H1 (cell line): Measurements from ENCODE around the gene RNF145. TPM values are rescaled to one million over a fixed set of nuclear protein-coding genes. Genes with fewer than 3 reads are reported as not detected.

Source experiments
- CTCF ChIA-PET: fragments of 300-600 bp; sonication (Branson Sonifier 250); formaldehyde crosslinking; loops from one replicate; lab custom pipeline; 2021; ENCODE audit not compliant: partially characterized antibody; lab: Charles Lee
- POLR2A ChIA-PET: fragments of 300-600 bp; sonication (Branson Sonifier 250); formaldehyde crosslinking; loops from one replicate; lab custom pipeline; 2021; ENCODE audit warnings: inconsistent platforms; ENCODE audit not compliant: partially characterized antibody; lab: Charles Lee
- DNase-seq, 2 experiments: peaks; one replicate each; pipeline versions ENCODE4 v3.0.0 to v3.0.0-alpha.2; 2010 to 2022; ENCODE audit warnings: low spot score in 2 of 2, low read depth in 1 of 2, mixed read lengths in 1 of 2
- FAIRE-seq: peaks from 2 replicates; lab custom pipeline; 2011; peaks lifted over from hg19 to GRCh38; lab: Jason Lieb, UNC
- H2AFZ ChIP-seq: 2 replicates; pipeline ENCODE4 v1.8.1; 2012; ENCODE audit warnings: low read length, inconsistent platforms
- H2AK5ac ChIP-seq: 2 replicates; pipeline ENCODE4 v1.6.1; 2013; ENCODE audit warnings: low read depth, low read length
- H2BK120ac ChIP-seq: replicated peaks from 2 replicates; pipeline ENCODE3; 2013; ENCODE audit warnings: low read depth, low read length, inconsistent platforms
- H2BK12ac ChIP-seq: 2 replicates; pipeline ENCODE4 v1.6.1; 2013; ENCODE audit warnings: low read depth, low read length
- H2BK15ac ChIP-seq: 2 replicates; pipeline ENCODE4 v1.6.1; 2013; ENCODE audit warnings: low read length
- H2BK20ac ChIP-seq: 2 replicates; pipeline ENCODE4 v1.6.1; 2013; ENCODE audit warnings: low read length
- H2BK5ac ChIP-seq: 2 replicates; pipeline ENCODE4 v1.6.1; 2013; ENCODE audit warnings: low read depth, low read length
- H3K14ac ChIP-seq: 2 replicates; pipeline ENCODE4 v1.6.1; 2013; ENCODE audit warnings: inconsistent platforms; ENCODE audit not compliant: insufficient read length
- H3K18ac ChIP-seq: 2 replicates; pipeline ENCODE4 v1.6.1; 2013; ENCODE audit warnings: low read length; ENCODE audit errors: extremely low read depth
- H3K23ac ChIP-seq: 2 replicates; pipeline ENCODE4 v1.6.1; 2013; ENCODE audit warnings: inconsistent platforms; ENCODE audit not compliant: insufficient read length
- H3K23me2 ChIP-seq: 2 replicates; pipeline ENCODE4 v1.6.1; 2013; ENCODE audit warnings: low read depth, low read length
- H3K27ac ChIP-seq: 2 replicates; pipeline ENCODE4 v1.6.1; 2011; ENCODE audit warnings: low read depth, low read length, inconsistent platforms
- H3K27me3 ChIP-seq, 4 experiments: replicated peaks in 1 of 4; 1 replicate in 1 of 4; 2 replicates in 3 of 4; pipeline versions ENCODE4 v1.6.1 to v1.8.1; 2011 to 2013; ENCODE audit warnings: low read length in 3 of 4, mild to moderate bottlenecking in 3 of 4, inconsistent platforms in 2 of 4, mixed read lengths in 2 of 4, moderate library complexity in 1 of 4; ENCODE audit not compliant: control insufficient read depth in 3 of 4, insufficient read depth in 3 of 4; ENCODE audit errors: extremely low read depth in 1 of 4
- H3K36me3 ChIP-seq, 4 experiments: 2 replicates each; pipeline versions ENCODE4 v1.6.1 to v1.8.1; 2011 to 2013; ENCODE audit warnings: mild to moderate bottlenecking in 4 of 4, low read length in 3 of 4, moderate library complexity in 2 of 4, control low read depth in 1 of 4, inconsistent platforms in 1 of 4; ENCODE audit not compliant: insufficient read depth in 4 of 4, control insufficient read depth in 2 of 4
- H3K4ac ChIP-seq: replicated peaks from 2 replicates; pipeline ENCODE3; 2013; ENCODE audit warnings: low read length, low read depth, mixed read lengths, inconsistent platforms; ENCODE audit not compliant: insufficient read length
- H3K4me1 ChIP-seq, 4 experiments: replicated peaks in 1 of 4; 1 replicate in 1 of 4; 2 replicates in 3 of 4; pipeline versions ENCODE4 v1.6.1 to v1.8.1; 2011 to 2013; ENCODE audit warnings: low read length in 3 of 4, inconsistent platforms in 2 of 4, mixed read lengths in 1 of 4; ENCODE audit not compliant: insufficient read depth in 4 of 4, control insufficient read depth in 3 of 4
- H3K4me2 ChIP-seq, 2 experiments: 2 replicates each; pipeline versions ENCODE4 v1.6.1 to v1.8.1; 2011 to 2013; ENCODE audit warnings: low read depth in 2 of 2, low read length in 2 of 2, control low read depth in 1 of 2, inconsistent platforms in 1 of 2, mild to moderate bottlenecking in 1 of 2; ENCODE audit not compliant: insufficient read depth in 1 of 2
- H3K4me3 ChIP-seq, 4 experiments: fragments of 200-600, 300-600 bp in 1 of 4; sonication (generic), shearing (Covaris generic), sonication (Bioruptor Twin) in 1 of 4; 2 replicates each; pipeline versions ENCODE4 v1.5.1 to v1.8.1; 2011 to 2016; ENCODE audit warnings: low read length in 4 of 4, low read depth in 3 of 4, control low read depth in 2 of 4, inconsistent platforms in 2 of 4, mild to moderate bottlenecking in 2 of 4, mixed read lengths in 1 of 4, moderate library complexity in 1 of 4; ENCODE audit not compliant: insufficient read depth in 2 of 4; ENCODE audit errors: extremely low read depth in 1 of 4
- H3K56ac ChIP-seq: replicated peaks from 2 replicates; pipeline ENCODE3; 2013; ENCODE audit warnings: low read depth, mild to moderate bottlenecking, mixed read lengths, low read length, inconsistent platforms; ENCODE audit not compliant: insufficient read length
- H3K79me1 ChIP-seq: 2 replicates; pipeline ENCODE4 v1.6.1; 2013; ENCODE audit warnings: low read depth, low read length, control low read depth
- H3K79me2 ChIP-seq, 2 experiments: 2 replicates each; pipeline versions ENCODE4 v1.6.1 to v1.8.1; 2012 to 2013; ENCODE audit warnings: low read length in 2 of 2, mild to moderate bottlenecking in 2 of 2, inconsistent platforms in 1 of 2; ENCODE audit not compliant: insufficient read depth in 2 of 2, control insufficient read depth in 1 of 2
- H3K9ac ChIP-seq, 4 experiments: replicated peaks in 1 of 4; 1 replicate in 1 of 4; 2 replicates in 3 of 4; pipeline versions ENCODE4 v1.6.1 to v1.8.1; 2011 to 2013; ENCODE audit warnings: low read depth in 3 of 4, low read length in 3 of 4, control low read depth in 2 of 4, mild to moderate bottlenecking in 2 of 4, moderate library complexity in 2 of 4, inconsistent platforms in 1 of 4; ENCODE audit errors: extremely low read depth in 1 of 4
- H3K9me3 ChIP-seq, 2 experiments: 2 replicates each; pipeline versions ENCODE4 v1.6.1 to v1.8.1; 2012 to 2013; ENCODE audit warnings: mild to moderate bottlenecking in 2 of 2, moderate library complexity in 2 of 2, control low read depth in 1 of 2, inconsistent platforms in 1 of 2, low read depth in 1 of 2, low read length in 1 of 2, mixed read lengths in 1 of 2; ENCODE audit not compliant: insufficient read depth in 2 of 2
- H4K20me1 ChIP-seq, 2 experiments: replicated peaks in 1 of 2; 2 replicates each; pipeline versions ENCODE3 to v1.8.1; 2011 to 2013; ENCODE audit warnings: inconsistent platforms in 2 of 2, low read length in 2 of 2, mild to moderate bottlenecking in 1 of 2; ENCODE audit not compliant: insufficient read depth in 2 of 2, control insufficient read depth in 1 of 2
- H4K5ac ChIP-seq: 2 replicates; pipeline ENCODE4 v1.6.1; 2013; ENCODE audit warnings: low read length, low read depth, mixed read lengths, inconsistent platforms; ENCODE audit not compliant: insufficient read length
- H4K8ac ChIP-seq: 2 replicates; pipeline ENCODE4 v1.8.0; 2013; ENCODE audit warnings: mild to moderate bottlenecking, moderate library complexity, low read length, inconsistent platforms; ENCODE audit not compliant: insufficient read depth; ENCODE audit errors: extremely low read depth
- H4K91ac ChIP-seq: replicated peaks from 2 replicates; pipeline ENCODE3; 2013; ENCODE audit warnings: low read length, mixed read lengths, inconsistent platforms; ENCODE audit not compliant: insufficient read length
- WGBS, 2 experiments: shearing (Covaris generic) in 1 of 2; methylation state at CpG; one replicate each; pipeline versions ENCODE4 v1.1.6 to v1.1.7; 2013 to 2015; ENCODE audit warnings: low lambda C conversion rate in 2 of 2, mixed read lengths in 2 of 2, inconsistent platforms in 1 of 2, low coverage in 1 of 2, missing lambda C conversion rate in 1 of 2; ENCODE audit not compliant: insufficient replicate concordance in 2 of 2, insufficient coverage in 1 of 2, insufficient read length in 1 of 2; ENCODE audit errors: extremely low coverage in 1 of 2, missing lambda C conversion rate in 1 of 2; 5-methylcytosine and 5-hydroxymethylcytosine counted together
- polyA plus RNA-seq, 7 experiments: library from polyadenylated mRNA; depleted of rRNA in 3 of 7; stranded (reverse) in 5 of 7; unstranded in 2 of 7; fragments of >200 nt in 5 of 7; fragments of 200-250 nt in 2 of 7; gene quantifications; 1 replicate in 5 of 7; 2 replicates in 1 of 7; 4 replicates in 1 of 7; pipeline versions ENCODE4 v1.2.1 to v1.2.3, GENCODE V29; 2011 to 2013; ENCODE audit warnings: missing spikeins in 2 of 7, mixed read lengths in 2 of 7
- total RNA-seq: library from RNA; stranded (reverse); fragmentation: NEBNext Ultra II Directional; extraction: Animal tissue kit (Norgen Biotek cat#: 25700); gene quantifications from 2 replicates; pipeline ENCODE4 v1.2.1, GENCODE V29; 2021

RNF145 gene
- total and polyA plus RNA-seq, 2 of the 8 experiments (the other 6 are each of a cell fraction or from before 2014, with no cell fraction given), result 34.2 to 72.5 TPM

DNA sequence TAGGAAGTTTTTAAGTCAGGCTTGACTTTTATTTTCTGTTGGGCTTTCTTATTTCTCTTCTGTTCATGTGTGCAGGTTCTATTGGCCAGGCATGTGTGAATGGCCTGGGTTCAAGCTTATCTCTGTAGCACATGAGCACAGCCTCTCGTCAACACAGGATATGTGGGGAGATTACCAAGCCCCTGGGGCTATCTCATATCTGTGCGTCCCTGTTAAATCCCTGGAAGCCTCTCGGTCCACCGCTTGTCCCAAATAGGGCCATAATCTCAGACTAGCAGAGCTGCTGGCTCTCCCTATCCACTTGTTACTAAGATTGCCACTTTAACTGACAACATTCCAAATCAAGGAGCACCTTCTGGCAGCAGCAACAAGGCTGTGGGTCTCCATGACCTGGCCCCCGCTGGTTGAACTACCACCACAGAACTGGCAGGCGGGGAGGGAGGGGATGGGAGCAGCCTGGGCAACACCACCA lies 81.2 kb downstream of the RNF145 start:
- no peaks in the 10 kb centered on the region for H3K79me1 ChIP-seq
- POLR2A ChIA-PET, result no interaction called here
- FAIRE-seq, result no peak

More for the DNA sequence above, 81.2 kb downstream of the RNF145 start:
- CTCF ChIA-PET, result interaction anchor here (0.6 kb wide), 1 partner anchor 28 kb away, joined by 3 read pairs; no protein-coding TSS in a partner anchor
- Histone ChIP-seq H4K5ac (no peak overlapping the region), H3K23me2 (no peaks in the 10 kb centered on the region), H2BK20ac (no peak overlapping the region), H3K9ac (no peak overlapping the region), H3K9me3 (no peaks in the 10 kb centered on the region), H2BK120ac (no peak overlapping the region), H3K4me1 (no peaks in the 10 kb centered on the region), H3K79me2 (no peaks in the 10 kb centered on the region), H3K14ac (no peak overlapping the region), H2AFZ (peak overlapping the region; percentile 14; the same call in 1 of the 2 replicates), H2BK5ac (no peak overlapping the region), H3K4me2 (no peak overlapping the region), H4K20me1 (no peaks in the 10 kb centered on the region), H2AK5ac (no peak overlapping the region), H2BK15ac (no peak overlapping the region), H4K8ac (no peak overlapping the region), H3K18ac (no peak overlapping the region), H3K27me3 (no peaks in the 10 kb centered on the region), H4K91ac (no peak overlapping the region), H3K4me3 (no peak overlapping the region), H3K4ac (no peak overlapping the region), H3K36me3 (no peaks in the 10 kb centered on the region), H3K27ac (no peak overlapping the region), H2BK12ac (no peak overlapping the region), H3K23ac (no peak overlapping the region), H3K56ac (no peak overlapping the region)
- no peak for DNase-seq
- WGBS, 2 experiments, result 93% methylated on average over 6 of the region's 6 CpGs; no CpG with 5 or more reads in 1 of the 2 experiments
